Measurements from ENCODE around the gene FAM110C.

FAM110C gene

GRCh38 chr2:46131-46470 lies 204 bp downstream of the FAM110C start:
- H4K91ac ChIP-seq (ENCODE audit: low read depth, low read length), result peak overlapping the region; percentile 49
- H3K4ac ChIP-seq (ENCODE audit: low read depth, low read length), result no peak overlapping the region
- no peak overlapping the region for H3K9ac ChIP-seq (ENCODE audit: low read length)
- peak overlapping the region; percentile 77 for H3K4me3 ChIP-seq (ENCODE audit: low read depth, low read length)
- H3K18ac ChIP-seq (ENCODE audit: low read length), result peak overlapping the region; percentile 63
- peak overlapping the region; percentile 75 for H4K12ac ChIP-seq (ENCODE audit: low read depth, low read length)
- peaks cover 2% of the 10 kb centered on the region for H3K79me1 ChIP-seq (ENCODE audit: low read length)
- peaks cover 2% of the 10 kb centered on the region for H3K9me3 ChIP-seq (ENCODE audit: insufficient read depth, low read depth, low read length)
- no peak overlapping the region for H2AK5ac ChIP-seq (ENCODE audit: low read length)
- H4K8ac ChIP-seq (ENCODE audit: low read depth, low read length), result peak overlapping the region; percentile 75
- H3K23ac ChIP-seq (ENCODE audit: low read length), result no peak overlapping the region
- H2BK5ac ChIP-seq (ENCODE audit: low read depth, low read length, poor library complexity), result no peak overlapping the region
- no peak overlapping the region for H3K14ac ChIP-seq (ENCODE audit: low read length)
- no peak overlapping the region for H2BK12ac ChIP-seq (ENCODE audit: low read length)
- peaks cover 7 to 10% of the 10 kb centered on the region in 2 experiments for H3K4me1 ChIP-seq (ENCODE audit: control insufficient read depth in 1 of 2, insufficient read depth in 2 of 2, low read length in 2 of 2)
- H2AFZ ChIP-seq (ENCODE audit: insufficient read depth, low read length, poor library complexity), result peak overlapping the region; percentile 94
- no peak overlapping the region for H2BK120ac ChIP-seq (ENCODE audit: insufficient read depth, low read length, poor library complexity)
- no CpG with 5 or more reads among the region's 52 CpGs for whole genome bisulfite sequencing (ENCODE audit: extremely low coverage, insufficient coverage, insufficient read length)
- no peaks in the 10 kb centered on the region for H3K36me3 ChIP-seq (ENCODE audit: control insufficient read depth in 1 of 2, insufficient read depth in 2 of 2, low read length in 2 of 2)
- peaks cover 3% of the 10 kb centered on the region for H3K79me2 ChIP-seq (ENCODE audit: control insufficient read depth, insufficient read depth, low read length, poor library complexity)
- H3K4me2 ChIP-seq (ENCODE audit: low read length), result peak overlapping the region; percentile 89
- no peak for DNase-seq
- peaks cover 18% of the 10 kb centered on the region for H3K27me3 ChIP-seq (ENCODE audit: insufficient read depth, low read length)
- no peak overlapping the region for H3K27ac ChIP-seq (ENCODE audit: low read depth, low read length)

GRCh38 chr2:45342-46130 lies 769 bp downstream of the FAM110C start:
- H3K27me3 ChIP-seq (ENCODE audit: insufficient read depth, low read length), result peaks cover 18% of the 10 kb centered on the region
- no peak overlapping the region for H3K27ac ChIP-seq (ENCODE audit: low read depth, low read length)
- no peak overlapping the region for H3K23ac ChIP-seq (ENCODE audit: low read length)
- no peak overlapping the region for H2AK5ac ChIP-seq (ENCODE audit: low read length)
- peaks cover 2% of the 10 kb centered on the region for H3K9me3 ChIP-seq (ENCODE audit: insufficient read depth, low read depth, low read length)
- no peak overlapping the region for H2BK5ac ChIP-seq (ENCODE audit: low read depth, low read length, poor library complexity)
- H3K14ac ChIP-seq (ENCODE audit: low read length), result no peak overlapping the region
- peaks cover 2% of the 10 kb centered on the region for H3K79me1 ChIP-seq (ENCODE audit: low read length)
- H3K36me3 ChIP-seq (ENCODE audit: control insufficient read depth in 1 of 2, insufficient read depth in 2 of 2, low read length in 2 of 2), result no peaks in the 10 kb centered on the region
- peak overlapping the region; percentile 75 for H4K8ac ChIP-seq (ENCODE audit: low read depth, low read length)
- no peak overlapping the region for H3K4ac ChIP-seq (ENCODE audit: low read depth, low read length)
- peak overlapping the region; percentile 89 for H3K4me2 ChIP-seq (ENCODE audit: low read length)
- no peak overlapping the region for H2BK120ac ChIP-seq (ENCODE audit: insufficient read depth, low read length, poor library complexity)
- no peak overlapping the region for H2BK12ac ChIP-seq (ENCODE audit: low read length)
- no peak overlapping the region for H4K91ac ChIP-seq (ENCODE audit: low read depth, low read length)
- peak overlapping the region; percentile 77 for H3K4me3 ChIP-seq (ENCODE audit: low read depth, low read length)
- peaks cover 7 to 10% of the 10 kb centered on the region in 2 experiments for H3K4me1 ChIP-seq (ENCODE audit: control insufficient read depth in 1 of 2, insufficient read depth in 2 of 2, low read length in 2 of 2)
- no peak for DNase-seq
- H4K12ac ChIP-seq (ENCODE audit: low read depth, low read length), result no peak overlapping the region
- no peak overlapping the region for H3K9ac ChIP-seq (ENCODE audit: low read length)
- H3K18ac ChIP-seq (ENCODE audit: low read length), result no peak overlapping the region
- peaks cover 3% of the 10 kb centered on the region for H3K79me2 ChIP-seq (ENCODE audit: control insufficient read depth, insufficient read depth, low read length, poor library complexity)
- WGBS (ENCODE audit: extremely low coverage, insufficient coverage, insufficient read length), result no CpG with 5 or more reads among the region's 76 CpGs
- peak overlapping the region; percentile 94 for H2AFZ ChIP-seq (ENCODE audit: insufficient read depth, low read length, poor library complexity)

GRCh38 chr2:44748-45341 lies 1.5 kb downstream of the FAM110C start:
- Histone ChIP-seq H3K79me2 (ENCODE audit: control insufficient read depth, insufficient read depth, low read length, poor library complexity) (peaks cover 3% of the 10 kb centered on the region), H3K9me3 (ENCODE audit: insufficient read depth, low read depth, low read length) (peaks cover 2% of the 10 kb centered on the region), H4K91ac (ENCODE audit: low read depth, low read length) (no peak overlapping the region), H4K8ac (ENCODE audit: low read depth, low read length) (no peak overlapping the region), H3K4me2 (ENCODE audit: low read length) (peak overlapping the region; percentile 89), H3K4me3 (ENCODE audit: low read depth, low read length) (no peak overlapping the region), H3K4ac (ENCODE audit: low read depth, low read length) (no peak overlapping the region), H3K36me3 (ENCODE audit: control insufficient read depth in 1 of 2, insufficient read depth in 2 of 2, low read length in 2 of 2) (no peaks in the 10 kb centered on the region), H2AFZ (ENCODE audit: insufficient read depth, low read length, poor library complexity) (no peak overlapping the region), H2BK120ac (ENCODE audit: insufficient read depth, low read length, poor library complexity) (no peak overlapping the region), H3K27ac (ENCODE audit: low read depth, low read length) (no peak overlapping the region), H3K9ac (ENCODE audit: low read length) (no peak overlapping the region), H2AK5ac (ENCODE audit: low read length) (no peak overlapping the region), H3K18ac (ENCODE audit: low read length) (no peak overlapping the region), H4K12ac (ENCODE audit: low read depth, low read length) (no peak overlapping the region), H3K79me1 (ENCODE audit: low read length) (peaks cover 2% of the 10 kb centered on the region), H3K27me3 (ENCODE audit: insufficient read depth, low read length) (peaks cover 18% of the 10 kb centered on the region), H2BK5ac (ENCODE audit: low read depth, low read length, poor library complexity) (no peak overlapping the region), H3K23ac (ENCODE audit: low read length) (no peak overlapping the region), H3K14ac (ENCODE audit: low read length) (no peak overlapping the region), H3K4me1 (ENCODE audit: control insufficient read depth in 1 of 2, insufficient read depth in 2 of 2, low read length in 2 of 2) (peaks cover 7 to 10% of the 10 kb centered on the region in 2 experiments), H2BK12ac (ENCODE audit: low read length) (no peak overlapping the region)
- DNase-seq, result no peak
- no CpG with 5 or more reads among the region's 6 CpGs for WGBS (ENCODE audit: extremely low coverage, insufficient coverage, insufficient read length)

- no CpG with 5 or more reads among the region's 5 CpGs for WGBS (ENCODE audit: extremely low coverage, insufficient coverage, insufficient read length)
- H3K27ac ChIP-seq (ENCODE audit: low read depth, low read length), result no peak overlapping the region
- H3K4me2 ChIP-seq (ENCODE audit: low read length), result no peak overlapping the region
- H2AK5ac ChIP-seq (ENCODE audit: low read length), result no peak overlapping the region
- no peak overlapping the region for H3K4ac ChIP-seq (ENCODE audit: low read depth, low read length)
- no peak overlapping the region for H3K14ac ChIP-seq (ENCODE audit: low read length)
- H3K36me3 ChIP-seq (ENCODE audit: control insufficient read depth in 1 of 2, insufficient read depth in 2 of 2, low read length in 2 of 2), result no peaks in the 10 kb centered on the region
- no peak overlapping the region for H2BK12ac ChIP-seq (ENCODE audit: low read length)
- peaks cover 7 to 10% of the 10 kb centered on the region in 2 experiments for H3K4me1 ChIP-seq (ENCODE audit: control insufficient read depth in 1 of 2, insufficient read depth in 2 of 2, low read length in 2 of 2)
- H3K27me3 ChIP-seq (ENCODE audit: insufficient read depth, low read length), result peaks cover 18% of the 10 kb centered on the region
- DNase-seq, result no peak
- no peak overlapping the region for H3K4me3 ChIP-seq (ENCODE audit: low read depth, low read length)
- H4K12ac ChIP-seq (ENCODE audit: low read depth, low read length), result no peak overlapping the region
- H4K91ac ChIP-seq (ENCODE audit: low read depth, low read length), result no peak overlapping the region
- no peak overlapping the region for H4K8ac ChIP-seq (ENCODE audit: low read depth, low read length)
- peaks cover 2% of the 10 kb centered on the region for H3K9me3 ChIP-seq (ENCODE audit: insufficient read depth, low read depth, low read length)
- no peak overlapping the region for H3K18ac ChIP-seq (ENCODE audit: low read length)
- no peak overlapping the region for H3K23ac ChIP-seq (ENCODE audit: low read length)
- H3K9ac ChIP-seq (ENCODE audit: low read length), result no peak overlapping the region
- H2BK120ac ChIP-seq (ENCODE audit: insufficient read depth, low read length, poor library complexity), result no peak overlapping the region
- no peak overlapping the region for H2AFZ ChIP-seq (ENCODE audit: insufficient read depth, low read length, poor library complexity)
- no peak overlapping the region for H2BK5ac ChIP-seq (ENCODE audit: low read depth, low read length, poor library complexity)
- peaks cover 2% of the 10 kb centered on the region for H3K79me1 ChIP-seq (ENCODE audit: low read length)
- peaks cover 3% of the 10 kb centered on the region for H3K79me2 ChIP-seq (ENCODE audit: control insufficient read depth, insufficient read depth, low read length, poor library complexity)
Observed at GRCh38 chr2:42788-43187, 3.5 kb downstream of the FAM110C start.

Data from trophoblast cell (in vitro differentiated cells and primary cell).